C1 segment of cervical spinal cord (tissue), 14 donors: Measurements from ENCODE around the gene UQCRC1.

ENCODE experiments used
- DNase-seq, 14 donors: peaks; one replicate each; lab custom pipeline; 2025; lab: John Stamatoyannopoulos, UW

Gene UQCRC1

DNA sequence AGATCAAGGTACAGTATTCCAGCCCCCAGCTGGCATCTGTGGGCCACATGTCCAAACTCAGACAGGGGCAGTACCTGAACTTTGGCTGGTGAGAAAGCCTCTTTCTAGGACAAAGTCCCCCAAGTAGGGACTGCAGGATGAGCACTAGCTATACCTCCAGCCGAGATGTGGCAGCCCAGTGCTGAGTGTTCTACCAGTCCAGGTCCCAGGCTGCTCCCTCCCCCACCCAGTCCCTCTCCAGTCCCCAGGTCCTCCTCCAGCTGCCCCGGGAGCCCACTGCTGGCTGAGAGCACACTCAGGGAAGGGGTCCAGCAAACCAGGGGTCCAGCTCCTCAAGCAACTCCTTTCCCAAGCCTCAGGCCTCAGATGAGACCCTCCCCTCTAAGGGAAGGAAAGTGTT, 24.3 kb upstream of the UQCRC1 start:
- DNase-seq, result no peak

DNA sequence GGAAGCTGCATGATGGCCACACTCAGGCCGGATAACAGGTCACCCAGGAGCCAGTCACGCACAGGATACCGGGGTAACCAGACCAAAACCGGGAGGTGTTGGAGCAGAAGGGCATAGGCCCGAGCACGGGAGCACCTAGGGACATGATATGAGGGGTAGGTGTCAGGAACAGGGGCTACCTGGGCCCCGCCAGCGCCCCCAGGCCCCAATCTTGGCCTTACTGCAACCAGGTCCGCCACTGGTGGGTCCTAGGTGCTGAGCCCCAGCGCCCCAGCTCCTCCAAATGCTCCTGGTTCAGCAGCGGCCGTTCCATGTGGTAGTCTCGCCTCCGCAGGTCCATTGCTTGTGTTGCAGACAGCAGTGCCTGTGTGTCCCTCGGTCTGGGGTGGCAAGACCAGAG, 23.8 kb upstream of the UQCRC1 start:
- no peak for DNase-seq

DNA sequence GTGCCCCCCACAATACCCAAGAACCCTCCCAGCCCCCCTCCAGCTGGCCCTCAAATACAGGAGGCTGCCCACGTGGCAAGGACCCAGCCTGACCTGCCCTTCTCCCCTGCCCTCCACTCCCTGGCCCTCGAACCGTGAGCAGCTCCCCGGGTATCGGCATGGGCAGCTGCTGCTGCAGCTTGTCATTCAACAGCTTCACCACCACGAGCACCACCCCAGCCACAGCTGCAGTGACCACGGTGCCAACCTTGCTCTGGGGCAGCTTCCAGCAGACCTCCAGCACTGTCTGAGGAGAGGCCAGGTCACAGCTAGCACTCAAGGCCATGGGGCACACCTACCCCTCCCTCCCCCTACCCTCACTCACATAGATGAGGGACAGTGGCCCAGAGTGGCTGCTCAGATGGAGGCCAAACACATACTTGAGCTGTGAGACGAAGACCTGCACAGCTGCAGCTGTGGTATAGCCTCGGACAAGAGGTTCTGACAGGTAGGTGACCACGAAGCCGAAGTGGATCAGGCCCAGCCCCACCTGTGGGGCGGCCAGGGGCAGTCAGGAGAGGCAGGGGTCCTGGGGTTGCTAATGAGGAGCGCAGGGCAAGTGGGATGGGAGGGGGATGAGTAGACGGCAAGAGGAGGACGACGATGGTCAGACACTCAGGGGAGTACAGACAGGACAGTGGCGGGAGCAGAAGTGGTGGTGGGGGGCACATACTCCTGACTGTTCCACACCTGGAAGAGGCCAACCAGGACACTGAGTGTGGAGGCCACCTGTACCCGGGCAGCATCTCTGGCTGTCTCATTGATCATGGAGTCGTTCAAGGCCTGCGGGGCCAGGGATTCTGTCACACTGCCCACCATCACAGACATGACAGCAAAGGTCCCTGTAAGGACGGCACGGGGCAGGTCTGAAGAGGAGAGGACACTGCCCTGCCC, 22.3 kb upstream of the UQCRC1 start:
- DNase-seq, result no peak

DNA sequence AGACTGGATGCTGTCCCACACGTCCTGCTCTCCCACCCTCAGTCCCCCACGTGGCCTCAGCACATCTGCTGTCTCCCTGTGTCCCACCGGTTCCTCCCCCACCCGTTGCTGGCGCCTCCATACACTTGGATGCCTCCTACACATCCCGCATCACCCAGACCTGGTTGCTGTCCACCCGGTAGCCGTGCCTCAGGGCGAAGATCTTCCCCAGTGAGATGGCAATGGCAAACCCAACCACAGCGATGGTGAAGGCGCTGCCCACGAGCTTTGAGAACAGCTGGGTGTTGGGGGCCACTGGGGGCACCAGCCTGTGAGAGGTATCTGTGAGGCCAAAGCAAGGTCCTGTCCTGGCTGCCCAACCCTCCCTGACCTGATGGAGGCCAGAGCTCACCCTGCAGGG, 21.4 kb upstream of the UQCRC1 start:
- DNase-seq, result no peak

DNA sequence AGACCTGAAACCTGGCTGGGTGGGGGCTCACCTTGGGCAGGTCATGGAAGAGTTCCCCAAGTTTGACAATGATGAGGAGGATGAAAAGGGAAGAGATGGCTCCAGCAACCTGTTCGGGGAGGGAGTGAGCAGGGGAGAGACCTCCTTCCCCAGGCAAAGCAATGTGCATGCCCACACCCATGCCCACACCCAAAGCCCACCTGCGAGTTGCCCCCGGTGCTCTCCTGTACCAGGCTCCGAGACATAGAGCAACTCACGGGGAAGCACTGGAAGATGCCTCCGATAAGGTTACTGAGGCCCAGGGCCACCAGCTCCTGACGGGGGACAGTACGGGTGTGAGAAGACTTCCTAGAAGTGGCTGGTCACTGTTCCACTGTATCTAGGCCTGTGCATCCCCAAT, 21.0 kb upstream of the UQCRC1 start:
- no peak for DNase-seq

DNA sequence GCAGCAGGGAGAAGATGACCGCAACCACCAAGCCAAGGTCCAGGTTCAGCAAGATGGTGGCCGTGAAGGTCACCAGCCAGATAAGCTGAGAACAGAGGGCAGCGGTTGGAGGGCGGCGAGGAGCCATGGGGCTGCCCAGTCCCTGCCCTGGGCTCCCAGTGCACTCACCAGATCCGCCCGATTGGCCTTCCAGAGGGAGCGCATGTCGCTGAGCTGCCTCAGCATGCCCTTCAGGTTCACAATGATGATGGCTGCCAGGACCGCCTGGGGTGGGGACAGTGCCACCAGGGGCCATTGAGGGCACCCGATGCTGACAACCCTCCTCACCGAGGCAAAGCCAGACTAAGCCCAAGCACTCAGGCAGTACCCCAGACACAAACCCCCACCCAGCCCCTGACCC, 20.4 kb upstream of the UQCRC1 start:
- no peak for DNase-seq

DNA sequence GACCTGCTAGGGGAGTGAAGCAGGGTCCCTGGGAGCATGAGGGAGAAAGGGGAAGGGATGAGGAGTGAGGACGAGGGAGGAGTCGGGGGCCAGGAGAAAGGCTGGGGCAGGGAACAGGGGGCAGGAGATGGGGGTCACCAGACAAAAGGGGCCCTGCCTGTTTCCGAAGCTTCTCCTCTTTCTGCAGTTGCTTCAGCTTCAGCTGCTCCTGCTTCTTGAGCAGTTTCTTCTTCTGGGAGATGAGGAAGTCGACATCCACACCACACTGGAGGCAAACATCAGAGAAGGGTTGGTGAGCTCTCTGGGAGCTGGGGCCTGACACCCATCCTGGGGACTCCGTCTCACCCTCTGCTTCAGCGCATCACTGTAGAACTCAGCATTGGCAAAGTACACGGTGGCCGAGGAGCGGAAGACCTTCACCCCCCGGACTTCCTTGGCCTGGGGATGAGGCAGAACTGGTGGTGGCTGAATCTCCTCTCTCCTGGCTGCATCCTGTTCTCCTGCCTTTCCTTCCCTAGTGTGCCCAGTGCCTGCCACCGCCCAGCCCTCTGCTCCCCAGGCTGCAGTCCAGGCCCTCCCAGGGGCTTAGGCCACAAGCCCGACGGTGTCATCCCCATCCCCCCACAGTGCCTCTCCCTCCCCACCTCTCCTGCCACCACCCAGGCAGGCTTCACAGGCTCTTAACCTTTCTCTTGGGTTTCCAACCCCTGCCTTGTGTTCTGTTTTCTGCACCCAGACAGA, 19.0 kb upstream of the UQCRC1 start:
- DNase-seq, result no peak

DNA sequence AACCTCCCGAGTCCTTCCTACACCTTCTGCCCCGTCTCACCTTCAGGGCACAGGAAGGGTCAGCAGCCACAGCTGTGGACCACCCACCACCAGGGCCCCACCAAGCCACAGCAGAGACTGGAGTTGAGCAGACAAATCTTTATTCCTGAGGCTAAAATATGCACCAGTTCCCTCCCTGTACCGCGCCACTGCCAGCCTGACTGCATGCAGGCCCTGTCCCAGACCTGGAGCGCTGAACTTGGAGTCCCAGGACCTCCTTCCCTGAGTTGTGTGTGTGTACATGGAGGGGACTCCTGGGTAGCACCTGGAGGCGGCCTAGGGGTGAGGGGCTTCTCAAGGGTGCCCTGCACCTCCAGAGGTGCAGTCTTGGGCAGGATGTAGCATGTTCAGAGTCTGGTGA, 16.2 kb upstream of the UQCRC1 start:
- no peak for DNase-seq

DNA sequence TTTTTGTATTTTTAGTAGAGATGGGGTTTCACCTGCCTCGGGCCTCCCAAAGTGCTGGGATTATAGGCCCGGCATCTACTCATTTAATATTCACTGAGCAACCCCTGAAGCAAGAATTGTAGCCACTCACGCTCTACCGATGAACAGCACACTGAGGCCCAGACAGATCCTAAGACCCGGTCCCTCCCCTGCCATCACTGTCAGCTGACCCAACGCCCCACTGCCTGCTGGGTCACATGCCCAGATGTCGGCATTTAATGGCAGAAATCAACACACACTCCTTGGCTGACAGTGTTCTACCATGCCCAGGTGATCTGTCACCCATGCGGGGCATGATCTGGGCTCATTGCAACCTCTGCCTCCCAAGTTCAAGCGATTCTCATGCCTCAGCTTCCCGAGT, 15.3 kb upstream of the UQCRC1 start:
- no peak for DNase-seq

DNA sequence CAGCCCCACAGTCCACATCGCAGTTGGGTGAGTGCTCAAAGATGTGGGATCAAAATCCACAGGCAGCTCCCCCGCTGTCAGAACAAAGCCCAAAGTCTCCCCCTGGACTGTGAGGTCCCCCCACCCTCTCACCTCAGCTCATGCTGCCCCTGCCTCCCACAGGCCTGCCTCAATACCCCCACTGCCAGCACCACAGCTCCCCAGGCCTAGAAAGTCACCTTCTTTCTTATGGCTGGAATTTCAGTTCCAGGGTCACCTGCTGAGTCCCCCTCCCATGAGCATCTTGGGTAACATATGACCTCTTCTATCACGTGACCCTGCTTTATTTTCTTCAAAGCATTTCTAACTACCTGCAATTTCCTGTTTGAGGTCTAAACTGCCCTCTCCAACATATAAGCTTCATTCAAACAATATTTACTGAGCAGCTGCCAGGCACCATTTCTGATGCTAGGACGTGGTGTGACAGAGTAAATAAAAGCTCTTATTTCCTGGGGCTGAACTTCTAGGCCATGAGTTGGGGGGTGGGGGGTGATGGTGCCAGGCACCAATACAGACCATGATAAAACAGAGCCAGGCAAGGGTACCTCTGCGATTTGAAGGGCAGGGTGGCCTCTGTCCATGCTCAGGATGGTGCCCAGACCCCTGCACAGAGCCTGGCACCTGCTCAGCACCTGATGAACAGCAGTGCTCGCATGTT, 14.6 kb upstream of the UQCRC1 start:
- DNase-seq, result no peak

DNA sequence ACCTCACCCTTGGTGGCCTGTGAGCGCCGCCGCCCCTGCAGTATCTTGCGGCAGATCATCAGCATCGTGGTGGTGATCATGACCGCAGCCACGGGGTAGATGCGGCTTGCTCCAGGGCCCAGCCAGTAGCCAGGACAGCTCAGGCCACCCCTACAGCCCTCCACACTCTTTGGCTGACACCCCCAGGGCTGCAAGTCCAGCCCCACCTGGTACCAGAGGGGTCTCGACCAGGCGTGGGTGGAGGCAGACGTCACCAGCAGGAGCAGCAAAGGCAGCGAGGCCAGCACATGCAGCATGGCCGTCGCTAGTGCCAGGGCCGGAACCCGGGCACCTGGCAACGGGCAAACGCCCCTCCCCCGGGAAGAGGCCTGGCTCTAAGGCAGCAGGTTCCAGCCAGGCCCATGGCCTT, 12.0 kb upstream of the UQCRC1 start, which contains the start of gene TMEM89:
TSS of gene TMEM89 (minus strand) at position 309 of the 409 bp plus-strand sequence. CDS start at position 296, 13 bp downstream.
- no peak for DNase-seq

DNA sequence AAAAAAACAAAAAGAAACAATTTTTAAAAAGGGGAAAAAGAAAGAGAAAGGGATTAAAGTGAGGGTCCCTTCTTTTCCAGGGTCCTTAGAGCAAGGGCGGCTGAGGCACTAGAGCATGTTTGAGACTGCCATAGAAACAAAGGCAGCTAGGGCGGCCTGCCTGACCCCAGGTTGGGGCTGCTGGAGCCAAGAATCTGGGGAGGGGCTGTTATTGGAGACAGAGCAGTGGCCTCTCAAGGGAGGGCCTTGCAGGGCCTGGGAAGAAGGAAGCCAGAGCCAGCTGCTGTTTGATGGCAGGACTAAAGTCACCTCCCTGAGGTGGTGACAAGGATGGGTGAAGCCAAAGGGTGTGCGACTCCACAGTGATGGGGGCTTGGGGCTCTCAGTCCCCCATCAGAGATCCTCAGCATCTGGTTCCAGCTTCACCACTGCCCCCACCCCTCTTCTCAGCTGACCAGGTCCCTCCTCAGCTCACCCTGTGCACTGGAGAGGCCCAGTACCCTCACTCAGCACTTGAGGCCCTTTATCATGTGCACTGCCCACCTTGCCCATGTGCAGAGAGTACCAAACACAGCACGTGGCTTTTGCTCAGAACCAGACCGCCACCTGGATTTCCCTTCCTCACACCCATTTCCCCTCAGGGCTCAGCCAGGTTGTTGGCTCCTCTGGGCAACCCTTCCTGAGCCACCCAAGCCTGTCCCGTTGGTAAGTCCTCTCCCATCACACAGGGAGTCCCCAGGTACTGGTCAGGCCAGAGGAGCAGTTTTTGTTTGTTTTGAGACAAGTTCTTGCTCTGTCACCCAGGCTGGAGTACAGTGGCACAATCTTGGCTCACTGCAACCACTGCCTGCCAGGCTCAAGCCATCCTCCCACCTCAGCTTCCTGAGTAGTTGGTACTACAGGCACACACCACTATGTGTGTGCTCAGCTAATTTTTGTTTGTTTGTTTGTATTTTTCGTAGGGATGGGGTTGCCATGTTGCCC, 10.4 kb upstream of the UQCRC1 start:
- DNase-seq, result no peak

DNA sequence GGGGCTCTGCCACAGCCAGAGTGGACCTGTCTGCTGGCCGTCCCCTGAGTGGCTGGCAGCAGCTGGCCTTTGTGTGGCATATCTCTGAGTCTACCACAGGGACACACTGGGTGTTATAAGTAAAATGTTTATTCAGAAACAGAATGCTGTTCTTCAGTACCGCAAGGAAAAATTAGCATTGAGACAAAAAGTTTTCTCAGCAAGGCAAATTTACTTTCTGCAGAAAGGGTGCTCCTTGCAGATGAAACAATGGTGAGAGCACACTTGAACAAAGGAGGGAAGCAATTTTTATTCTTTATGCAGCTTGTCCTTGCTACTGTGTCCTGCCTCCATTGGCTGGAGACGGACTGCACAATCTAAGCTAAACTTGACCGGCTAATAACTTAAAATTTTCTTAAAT, 8.1 kb upstream of the UQCRC1 start:
- no peak for DNase-seq

DNA sequence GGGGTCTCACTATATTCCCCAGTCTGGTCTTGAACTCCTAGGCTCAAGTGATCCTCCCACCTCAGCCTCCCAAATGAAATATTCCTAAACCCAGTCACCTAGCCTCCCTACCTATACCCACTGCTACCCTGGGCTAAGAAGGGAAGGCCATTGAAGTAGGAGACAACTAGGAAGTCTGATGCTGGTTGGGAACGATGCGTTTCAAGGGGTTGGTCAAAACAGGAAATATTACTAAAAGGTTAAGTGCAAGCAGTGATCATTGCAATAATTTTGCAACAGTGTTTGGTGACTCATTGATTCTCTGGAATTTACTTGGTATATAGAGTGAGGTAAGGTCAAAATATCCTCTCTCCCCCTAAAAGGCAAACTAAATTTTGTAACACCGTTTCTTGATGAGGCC, 4.6 kb upstream of the UQCRC1 start:
- DNase-seq, result no peak

DNA sequence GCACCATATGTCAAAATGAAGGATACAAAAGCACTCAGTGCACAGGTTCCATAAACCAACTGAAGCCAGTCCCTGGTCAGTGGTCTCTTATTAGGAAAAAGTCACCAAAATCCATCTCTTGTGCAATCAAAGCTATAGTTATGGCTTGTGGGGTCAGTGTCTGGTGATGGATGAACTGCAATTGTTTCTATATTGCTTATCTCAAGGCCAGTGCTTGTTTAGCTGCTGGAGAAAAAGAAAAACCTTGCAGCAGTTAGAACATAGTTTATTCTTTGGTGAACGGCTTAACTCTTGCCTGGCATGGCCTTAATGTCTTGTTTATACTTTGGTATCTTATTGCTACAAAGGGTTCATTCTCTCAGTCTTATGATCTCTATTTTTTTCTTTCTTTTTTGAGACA, 2.9 kb upstream of the UQCRC1 start:
- DNase-seq, result no peak

DNA sequence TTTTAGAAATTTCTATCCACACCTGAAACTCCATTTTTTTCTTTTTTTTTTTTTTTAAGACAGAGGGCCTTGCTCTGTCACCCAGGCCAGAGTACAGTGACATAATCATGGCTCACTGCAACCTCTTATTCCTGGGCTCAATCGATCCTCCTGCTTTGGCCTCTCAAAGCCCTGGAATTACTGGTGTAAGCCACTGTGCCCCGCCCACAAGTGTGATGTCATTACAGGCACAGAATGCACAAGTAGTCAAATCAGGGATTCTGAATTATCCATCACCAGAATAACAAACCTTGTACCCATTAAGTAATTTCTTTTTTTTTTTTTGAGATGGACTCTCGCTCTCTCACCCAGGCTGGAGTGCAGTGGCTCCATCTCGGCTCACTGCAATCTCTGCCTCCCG, 1.9 kb downstream of the UQCRC1 start:
- no peak for DNase-seq

DNA sequence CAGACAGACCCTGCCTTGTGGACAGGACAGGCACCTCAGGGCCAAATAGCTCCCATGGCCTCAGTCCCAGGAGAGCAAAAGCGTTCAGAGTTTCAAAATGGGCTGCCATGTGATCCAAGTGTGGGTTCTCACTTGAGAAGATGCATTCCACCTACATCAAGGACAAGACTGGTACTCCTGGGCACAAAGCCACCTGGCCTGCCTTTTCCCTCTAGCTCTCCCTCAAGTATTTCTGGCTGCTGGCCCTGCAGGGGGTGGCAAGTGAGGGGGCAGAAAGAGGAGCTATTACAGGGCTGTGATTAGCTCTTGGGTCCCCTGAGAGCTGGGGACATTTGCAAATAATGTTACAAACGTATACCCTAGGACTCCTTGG, 7.8 kb downstream of the UQCRC1 start:
- no peak for DNase-seq

DNA sequence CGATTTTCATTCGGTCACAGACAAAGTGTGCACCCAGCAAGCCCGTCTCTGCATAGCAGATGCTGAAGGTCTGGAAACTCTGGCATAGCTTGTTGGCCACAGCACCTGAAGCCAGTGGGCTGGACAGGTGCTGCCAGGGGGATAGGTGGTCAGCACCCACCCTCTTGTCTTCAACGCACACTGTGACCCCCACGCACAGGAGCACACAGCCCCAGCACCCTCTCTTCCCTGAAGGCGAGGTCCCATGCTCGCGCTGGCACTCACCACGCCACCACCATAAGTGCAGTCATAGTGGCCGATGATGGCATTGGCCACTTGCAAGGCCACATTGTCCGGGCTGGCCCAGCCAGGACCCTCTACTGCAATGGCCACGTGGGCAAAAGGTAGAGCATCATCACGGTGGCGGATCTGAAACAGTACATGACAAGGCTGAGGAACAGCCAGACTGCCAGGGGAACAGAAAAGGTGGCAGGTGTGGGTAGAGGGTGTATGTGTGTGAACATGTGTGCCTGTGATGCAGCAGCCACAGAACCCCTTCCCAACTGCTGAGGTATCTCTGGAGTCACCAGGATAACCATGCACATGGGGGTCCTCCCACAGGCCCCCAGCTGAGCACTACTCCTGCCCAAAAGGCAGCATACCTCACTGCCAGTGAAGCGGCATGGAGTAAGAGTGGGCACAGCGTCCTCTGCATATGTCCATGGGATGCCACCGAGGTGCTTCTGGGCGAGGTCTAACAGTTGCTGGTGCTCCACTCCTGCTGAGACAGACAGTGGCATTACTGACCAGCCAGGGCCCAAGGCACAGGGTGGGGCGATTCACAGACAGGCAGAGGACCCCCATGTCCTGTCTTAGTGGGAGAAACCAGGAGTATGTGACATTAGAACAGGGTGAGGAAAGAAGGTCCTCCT, 8.5 kb downstream of the UQCRC1 start:
- no peak for DNase-seq

DNA sequence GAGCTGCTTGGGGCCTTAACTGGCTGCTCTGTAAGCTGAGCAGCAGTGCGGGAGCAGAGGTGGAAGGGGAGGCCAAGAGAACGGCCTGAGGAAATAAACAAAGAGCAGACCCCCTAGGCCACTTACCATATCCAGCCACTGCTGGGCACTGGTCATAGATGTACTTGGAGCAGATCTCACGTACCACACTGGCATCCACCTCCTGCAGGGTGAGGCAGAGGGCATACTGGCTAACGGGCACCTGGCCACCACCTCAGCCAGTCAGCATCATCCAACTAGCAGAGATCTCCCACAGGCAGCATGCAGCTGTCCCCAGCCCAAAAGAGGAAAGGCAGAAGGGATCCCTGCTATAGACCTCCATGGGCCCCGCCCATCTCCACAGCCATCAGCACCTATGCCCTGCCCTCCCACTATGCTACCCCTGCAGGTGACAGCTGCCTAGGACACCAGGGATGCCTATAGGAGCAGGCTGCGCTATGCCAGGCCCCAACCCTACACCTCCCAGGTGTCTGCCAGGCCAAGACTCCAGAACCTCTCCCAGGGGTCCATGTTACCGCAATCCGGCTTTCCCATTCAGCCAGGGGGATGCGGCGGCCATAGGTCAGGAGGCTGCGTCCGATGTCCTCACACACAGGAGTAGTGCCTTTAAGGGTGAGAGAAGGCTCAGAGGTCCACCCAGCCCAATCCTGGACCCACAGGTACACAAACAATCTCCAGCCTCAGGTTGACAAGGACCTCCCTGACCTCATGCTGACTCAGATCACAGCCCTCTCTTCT, 9.7 kb downstream of the UQCRC1 start:
- DNase-seq, result no peak
